LNCAP (cell line): ENCODE results near the gene SORCS2.

Experiments
- CTCF ChIP-seq: fragments of 450-650 bp; IDR thresholded peaks from 2 replicates; pipeline ENCODE4 v1.5.1; 2017; ENCODE audit warnings: mild to moderate bottlenecking

SORCS2 gene

GRCh38 chr4:7771541-7772507 is 579.5 kb downstream of the SORCS2 start:
- no peak for TF ChIP-seq CTCF

GRCh38 chr4:7772711-7773385 is 580.5 kb downstream of the SORCS2 start:
- no peak for TF ChIP-seq CTCF

GRCh38 chr4:7773401-7774180 is 581.3 kb downstream of the SORCS2 start:
- TF ChIP-seq CTCF, result no peak

DNA sequence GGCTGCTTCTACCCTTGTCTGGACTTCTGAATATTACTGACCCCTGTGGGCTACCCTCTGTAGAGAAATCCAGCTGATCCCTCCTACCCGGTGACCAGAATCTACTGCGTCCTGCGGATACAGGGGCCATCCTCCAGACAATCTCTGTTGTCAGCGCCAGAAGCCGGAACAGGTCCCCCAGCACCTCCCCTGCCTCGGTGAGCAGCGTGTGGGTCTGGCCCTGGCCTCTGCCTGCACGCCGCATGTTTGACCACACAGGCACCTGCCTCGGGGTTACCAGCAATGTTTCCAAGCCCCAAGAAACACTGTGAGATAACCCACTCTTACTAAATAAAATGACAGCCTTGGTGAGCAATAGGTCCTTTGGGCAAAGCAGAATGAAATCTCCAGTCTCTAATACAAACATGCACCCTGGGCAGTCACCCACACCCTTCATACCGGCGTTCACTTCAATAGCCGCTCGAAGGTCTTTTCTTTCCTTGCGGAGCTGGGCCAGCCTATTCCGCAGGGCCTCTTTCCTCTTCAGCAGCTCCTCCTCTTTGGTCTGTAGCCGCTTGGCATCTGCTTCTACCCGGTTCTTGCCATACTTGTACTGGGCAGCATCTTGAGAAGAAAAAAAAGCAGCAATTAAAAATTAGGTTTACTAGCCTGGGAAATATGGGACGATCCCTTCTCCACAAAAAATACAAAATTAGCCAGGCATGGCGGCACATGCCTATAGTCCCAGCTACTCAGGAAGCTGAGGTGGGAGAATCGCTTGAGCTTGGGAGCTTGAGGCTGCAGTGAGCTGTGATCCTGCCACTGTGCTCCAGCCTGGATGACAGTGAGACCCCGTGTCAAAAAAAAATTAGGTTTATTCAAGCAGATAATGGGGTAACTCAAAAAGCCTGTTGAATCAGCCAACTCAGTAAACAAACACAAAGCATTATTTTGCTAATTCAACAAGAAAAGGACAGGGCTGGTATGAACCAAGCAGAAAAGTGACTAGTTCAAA is 582.3 kb downstream of the SORCS2 start:
- TF ChIP-seq CTCF, result no peak

DNA sequence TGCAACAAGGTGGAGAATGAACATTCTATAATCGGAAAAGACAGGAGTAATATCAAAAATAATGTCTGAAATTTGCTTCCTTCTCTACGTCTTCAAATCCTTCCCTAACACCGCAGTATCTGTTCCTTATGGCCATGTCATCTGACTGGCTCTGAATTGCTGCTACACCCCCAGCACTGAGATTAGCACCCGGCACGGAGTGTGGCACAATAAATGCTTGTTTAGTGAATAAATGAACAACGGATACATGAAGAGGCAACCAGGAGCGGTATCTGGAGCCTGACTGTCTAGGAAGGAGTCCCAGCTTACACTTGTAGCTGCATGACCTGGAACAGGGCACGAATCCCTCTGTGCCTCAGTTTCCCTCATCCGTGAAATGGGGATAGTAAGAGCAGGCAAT is 583.1 kb downstream of the SORCS2 start:
- TF ChIP-seq CTCF, result no peak

DNA sequence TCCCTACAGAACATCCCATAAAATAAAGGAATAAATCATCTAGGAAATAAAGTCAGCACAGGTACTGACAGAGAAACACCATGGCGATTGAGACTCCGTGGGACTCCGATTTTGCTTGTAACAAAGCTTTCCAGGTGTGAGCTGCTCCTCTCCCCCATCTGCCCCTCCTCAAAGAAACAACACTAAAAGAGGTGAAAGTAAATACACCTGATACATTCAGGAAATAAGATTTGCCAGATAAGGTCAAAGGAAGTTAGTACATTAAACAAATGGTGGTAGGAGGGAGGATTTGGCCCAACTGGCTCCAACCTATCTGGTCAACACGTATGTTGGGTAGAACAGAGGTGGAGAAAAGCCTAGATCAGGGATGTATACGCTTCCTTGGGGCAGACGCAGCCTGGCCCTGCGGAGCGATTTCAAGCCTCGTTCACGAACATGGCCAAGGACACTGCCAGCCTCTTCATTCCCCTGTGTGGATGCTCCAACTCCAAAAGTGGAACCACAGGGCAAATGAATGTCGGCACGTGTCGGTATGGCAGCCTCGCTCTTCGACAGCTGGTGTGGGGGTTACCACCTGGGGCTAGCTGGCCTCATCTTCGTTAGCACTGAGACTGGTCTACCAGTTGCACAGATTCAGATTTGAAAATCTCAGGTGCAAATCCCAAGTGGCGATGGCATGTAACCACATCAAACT is 584.8 kb downstream of the SORCS2 start:
- TF ChIP-seq CTCF, result no peak
